Activated naive CD8-positive, alpha-beta T cell treated with anti-CD3 and anti-CD28 coated beads, Interleukin-2, amount 50 U/mL, for 24 hours (primary cell): ENCODE data around the gene P4HA2.
A peak's percentile ranks its signal among the peaks of the same experiment; 100 is the strongest.

Experiments used
- ATAC-seq: fragments of 150-1000 bp; cut with Tn5 transposase; one replicate; pipeline ENCODE4 v1.10.0; 2021
- DNase-seq: peaks from one replicate; pipeline ENCODE4 v3.0.0; 2021
- H3K27ac Mint-ChIP-seq: one replicate; pipeline ENCODE4 v1.8.0; 2021; ENCODE audit warnings: mild to moderate bottlenecking, mixed read lengths
- H3K27me3 Mint-ChIP-seq: one replicate; pipeline ENCODE4 v1.8.0; 2021; ENCODE audit warnings: mixed read lengths
- H3K36me3 Mint-ChIP-seq: one replicate; pipeline ENCODE4 v1.8.0; 2021; ENCODE audit warnings: low read depth, mixed read lengths
- H3K4me1 Mint-ChIP-seq: one replicate; pipeline ENCODE4 v1.8.0; 2021; ENCODE audit warnings: mixed read lengths
- H3K4me3 Mint-ChIP-seq: one replicate; pipeline ENCODE4 v1.8.0; 2021; ENCODE audit warnings: mild to moderate bottlenecking, moderate library complexity, mixed read lengths
- H3K9me3 Mint-ChIP-seq: one replicate; pipeline ENCODE4 v1.8.0; 2021; ENCODE audit warnings: mixed read lengths

Gene P4HA2

DNA sequence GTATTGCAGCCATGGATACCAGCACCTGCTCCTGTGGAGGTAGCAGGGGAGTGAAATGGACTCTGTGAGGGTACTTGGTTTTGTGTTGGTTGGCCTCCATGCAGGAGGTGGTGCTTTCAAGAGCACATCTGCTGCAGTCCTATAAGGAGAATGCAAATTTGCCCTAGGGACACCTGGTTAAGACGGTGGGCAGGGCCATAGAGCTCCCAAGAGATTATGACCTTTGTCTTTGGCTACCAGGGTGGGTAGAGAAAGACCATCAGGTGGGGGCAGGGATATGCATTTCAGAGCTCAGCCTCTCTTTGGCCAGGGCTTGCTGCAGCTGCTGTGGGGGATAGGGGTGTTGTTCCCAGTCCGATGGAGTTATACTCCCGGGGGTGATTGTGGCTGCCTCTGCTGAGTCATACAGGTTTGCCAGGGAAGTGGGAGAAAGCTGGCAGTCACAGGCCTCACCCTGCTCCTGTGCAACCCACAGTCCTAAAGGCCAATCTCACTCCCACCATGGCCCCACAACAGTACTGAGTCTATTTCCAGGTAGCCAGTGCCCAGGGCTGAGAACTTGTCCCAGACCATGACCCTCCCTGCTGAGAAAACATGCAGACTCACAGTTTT lies 15.8 kb upstream of the P4HA2 start:
- H3K27ac Mint-ChIP-seq: no peak overlapping the region
- peaks cover 16% of the 10 kb centered on the region for H3K27me3 Mint-ChIP-seq
- H3K9me3 Mint-ChIP-seq: peaks cover 37% of the 10 kb centered on the region
- peaks cover 15% of the 10 kb centered on the region for H3K36me3 Mint-ChIP-seq
- no peaks in the 10 kb centered on the region for H3K4me1 Mint-ChIP-seq
- no peak for ATAC-seq
- H3K4me3 Mint-ChIP-seq: no peak overlapping the region
- no peak for DNase-seq

DNA sequence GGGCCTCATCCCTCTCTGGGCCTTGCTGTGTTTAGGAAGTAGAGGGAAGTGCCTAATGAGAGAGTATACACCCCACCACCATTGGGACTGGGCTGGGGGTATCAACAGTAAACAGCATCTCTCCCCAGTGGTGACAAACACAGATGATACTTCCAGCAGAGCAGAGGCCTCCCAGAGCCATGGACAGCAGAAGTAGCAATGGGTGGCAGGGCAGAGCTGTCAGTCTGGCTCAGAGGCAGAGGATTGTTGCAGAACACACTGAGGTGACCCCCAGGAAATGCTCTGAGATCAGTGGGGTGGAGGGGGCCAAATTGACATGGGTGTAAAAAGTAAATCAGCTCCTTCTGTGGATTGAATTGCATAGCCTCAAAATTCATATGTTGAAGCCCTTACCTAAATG lies 12.1 kb upstream of the P4HA2 start:
- Mint-ChIP-seq H3K27me3 (peaks cover 3% of the 10 kb centered on the region), H3K27ac (no peak overlapping the region), H3K9me3 (peaks cover 16% of the 10 kb centered on the region), H3K36me3 (peaks cover 5% of the 10 kb centered on the region), H3K4me3 (no peak overlapping the region), H3K4me1 (peaks cover 5% of the 10 kb centered on the region)
- DNase-seq (no peak), ATAC-seq (no peak)

GRCh38 chr5:132238901-132239500 lies 11.3 kb upstream of the P4HA2 start:
- H3K4me3 Mint-ChIP-seq: no peak overlapping the region

GRCh38 chr5:132238169-132238744 lies 10.6 kb upstream of the P4HA2 start:
- Mint-ChIP-seq H3K4me3 (no peak overlapping the region), H3K9me3 (peaks cover 4% of the 10 kb centered on the region), H3K4me1 (peaks cover 5% of the 10 kb centered on the region), H3K36me3 (no peaks in the 10 kb centered on the region), H3K27ac (no peak overlapping the region), H3K27me3 (no peaks in the 10 kb centered on the region)
- DNase-seq (peak; percentile 88), ATAC-seq (peak; percentile 82)

More at GRCh38 chr5:132238901-132239500, 11.3 kb upstream of the P4HA2 start:
- DNase-seq (no peak), ATAC-seq (no peak)
- H3K9me3 Mint-ChIP-seq: peaks cover 8% of the 10 kb centered on the region
- H3K36me3 Mint-ChIP-seq: no peaks in the 10 kb centered on the region
- peaks cover 5% of the 10 kb centered on the region for H3K4me1 Mint-ChIP-seq
- peaks cover under 1% of the 10 kb centered on the region for H3K27me3 Mint-ChIP-seq
- H3K27ac Mint-ChIP-seq: no peak overlapping the region

GRCh38 chr5:132237670-132238069 lies 10.0 kb upstream of the P4HA2 start:
- ATAC-seq (no peak), DNase-seq (no peak)
- peaks cover 5% of the 10 kb centered on the region for H3K4me1 Mint-ChIP-seq
- H3K27me3 Mint-ChIP-seq: peaks cover 1% of the 10 kb centered on the region
- H3K36me3 Mint-ChIP-seq: no peaks in the 10 kb centered on the region
- no peak overlapping the region for H3K27ac Mint-ChIP-seq
- peaks cover 4% of the 10 kb centered on the region for H3K9me3 Mint-ChIP-seq
- no peak overlapping the region for H3K4me3 Mint-ChIP-seq

- peaks cover 3% of the 10 kb centered on the region for H3K9me3 Mint-ChIP-seq
- H3K4me3 Mint-ChIP-seq: no peak overlapping the region
- H3K27ac Mint-ChIP-seq: no peak overlapping the region
- peaks cover 5% of the 10 kb centered on the region for H3K4me1 Mint-ChIP-seq
- ATAC-seq (peak; percentile 33), DNase-seq (no peak)
- H3K27me3 Mint-ChIP-seq: peaks cover 3% of the 10 kb centered on the region
- no peaks in the 10 kb centered on the region for H3K36me3 Mint-ChIP-seq
Observed at GRCh38 chr5:132237141-132237540, 9.5 kb upstream of the P4HA2 start.

- H3K27ac Mint-ChIP-seq: no peak overlapping the region
- H3K27me3 Mint-ChIP-seq: peaks cover 7% of the 10 kb centered on the region
- DNase-seq: no peak
- no peaks in the 10 kb centered on the region for H3K9me3 Mint-ChIP-seq
- no peak overlapping the region for H3K4me3 Mint-ChIP-seq
- no peak for ATAC-seq
- peaks cover 7% of the 10 kb centered on the region for H3K4me1 Mint-ChIP-seq
- no peaks in the 10 kb centered on the region for H3K36me3 Mint-ChIP-seq
Observed at GRCh38 chr5:132235340-132235739, 7.7 kb upstream of the P4HA2 start.

DNA sequence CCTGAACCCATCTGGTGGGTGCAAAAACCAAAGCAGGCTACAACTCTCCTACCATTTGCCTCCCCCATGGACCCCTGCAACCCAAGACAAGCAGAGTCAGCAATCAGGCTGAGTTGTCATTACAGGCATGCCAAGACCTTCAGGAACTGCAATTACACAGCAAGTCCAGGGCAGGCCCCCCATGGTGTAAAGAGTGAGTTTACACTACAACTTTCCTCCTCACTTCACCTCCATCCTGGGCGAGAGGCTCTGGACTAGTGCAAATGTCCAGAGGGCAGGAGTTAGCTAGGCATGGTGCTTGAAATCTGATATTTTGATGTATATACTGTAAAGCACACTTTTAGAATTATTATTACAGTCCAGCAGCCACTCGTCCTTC lies 7.0 kb upstream of the P4HA2 start:
- Mint-ChIP-seq H3K27ac (no peak overlapping the region), H3K27me3 (peaks cover 13% of the 10 kb centered on the region), H3K4me3 (no peak overlapping the region), H3K4me1 (peaks cover 12% of the 10 kb centered on the region), H3K36me3 (no peaks in the 10 kb centered on the region), H3K9me3 (no peaks in the 10 kb centered on the region)
- ATAC-seq (no peak), DNase-seq (no peak)

- Mint-ChIP-seq H3K9me3 (no peaks in the 10 kb centered on the region), H3K4me3 (no peak overlapping the region), H3K4me1 (peaks cover 17% of the 10 kb centered on the region), H3K27me3 (peaks cover 19% of the 10 kb centered on the region), H3K36me3 (no peaks in the 10 kb centered on the region), H3K27ac (no peak overlapping the region)
- ATAC-seq: no peak
- DNase-seq: no peak
Observed at GRCh38 chr5:132233811-132234683, 6.4 kb upstream of the P4HA2 start.

GRCh38 chr5:132233081-132233480 lies 5.4 kb upstream of the P4HA2 start:
- H3K36me3 Mint-ChIP-seq: no peaks in the 10 kb centered on the region
- ATAC-seq: no peak

DNA sequence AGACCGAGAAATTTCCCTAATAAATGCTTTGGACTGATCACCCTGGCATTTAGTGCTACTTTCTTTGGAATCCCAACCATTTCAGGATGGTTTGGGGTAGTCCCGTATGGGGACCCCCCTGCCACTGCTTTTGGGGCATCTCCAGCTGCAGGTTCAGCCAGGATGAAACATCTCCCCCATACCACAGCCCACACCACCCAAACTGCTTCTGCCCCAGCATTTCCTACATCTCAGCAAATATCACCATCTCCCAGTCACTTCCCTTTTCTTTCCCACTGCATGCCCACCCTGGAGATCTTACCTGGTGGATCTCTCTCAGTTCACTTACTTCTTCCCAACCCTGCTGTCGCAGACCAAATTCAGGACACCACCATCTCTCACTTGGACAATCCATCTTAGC lies 4.8 kb upstream of the P4HA2 start:
- H3K4me3 Mint-ChIP-seq: no peak overlapping the region
- peaks cover 17% of the 10 kb centered on the region for H3K4me1 Mint-ChIP-seq
- no peaks in the 10 kb centered on the region for H3K9me3 Mint-ChIP-seq
- H3K36me3 Mint-ChIP-seq: no peaks in the 10 kb centered on the region
- H3K27me3 Mint-ChIP-seq: peaks cover 23% of the 10 kb centered on the region
- no peak for ATAC-seq
- no peak for DNase-seq
- H3K27ac Mint-ChIP-seq: no peak overlapping the region

More at GRCh38 chr5:132233081-132233480, 5.4 kb upstream of the P4HA2 start:
- Mint-ChIP-seq H3K9me3 (no peaks in the 10 kb centered on the region), H3K4me1 (peaks cover 17% of the 10 kb centered on the region), H3K27ac (no peak overlapping the region), H3K27me3 (peaks cover 23% of the 10 kb centered on the region), H3K4me3 (no peak overlapping the region)
- no peak for DNase-seq

GRCh38 chr5:132230871-132231270 lies 3.2 kb upstream of the P4HA2 start:
- Mint-ChIP-seq H3K27me3 (peaks cover 33% of the 10 kb centered on the region), H3K27ac (no peak overlapping the region), H3K36me3 (no peaks in the 10 kb centered on the region), H3K9me3 (no peaks in the 10 kb centered on the region), H3K4me3 (no peak overlapping the region), H3K4me1 (peaks cover 21% of the 10 kb centered on the region)
- ATAC-seq: no peak
- no peak for DNase-seq

DNA sequence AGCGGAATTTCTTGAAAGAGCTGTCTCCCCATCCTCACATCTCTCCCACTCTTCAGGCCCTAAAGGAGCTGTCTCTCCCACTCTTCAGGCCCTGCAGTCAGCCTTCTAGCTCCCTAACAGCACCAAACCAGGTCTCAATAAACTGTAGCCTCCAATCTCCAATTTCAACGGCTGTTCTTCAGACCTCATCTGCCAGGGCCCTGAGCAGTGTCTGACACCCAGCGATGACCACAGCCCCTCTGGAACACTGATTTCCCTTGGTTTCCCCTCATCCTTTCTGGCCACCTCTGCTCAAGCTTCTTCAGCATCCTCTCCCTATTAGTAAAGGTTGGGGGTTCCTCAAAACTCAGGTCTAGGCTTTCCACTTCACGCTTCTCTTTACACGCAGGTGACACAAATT lies 1.6 kb upstream of the P4HA2 start:
- peaks cover 32% of the 10 kb centered on the region for H3K4me1 Mint-ChIP-seq
- DNase-seq: no peak
- no peaks in the 10 kb centered on the region for H3K9me3 Mint-ChIP-seq
- no peak for ATAC-seq
- no peaks in the 10 kb centered on the region for H3K36me3 Mint-ChIP-seq
- peak overlapping the region; percentile 55 for H3K27ac Mint-ChIP-seq
- H3K4me3 Mint-ChIP-seq: peak overlapping the region; percentile 64
- H3K27me3 Mint-ChIP-seq: peaks cover 33% of the 10 kb centered on the region

- DNase-seq (no peak), ATAC-seq (no peak)
- peaks cover 32% of the 10 kb centered on the region for H3K4me1 Mint-ChIP-seq
- peaks cover 33% of the 10 kb centered on the region for H3K27me3 Mint-ChIP-seq
- H3K9me3 Mint-ChIP-seq: no peaks in the 10 kb centered on the region
- no peaks in the 10 kb centered on the region for H3K36me3 Mint-ChIP-seq
- H3K27ac Mint-ChIP-seq: peak overlapping the region; percentile 55
- H3K4me3 Mint-ChIP-seq: peak overlapping the region; percentile 64
Observed at GRCh38 chr5:132228241-132229035, 785 bp upstream of the P4HA2 start.
